Stomach (tissue), 4 donors: Measurements from ENCODE around the gene EI24.

Experiments
- POLR2AphosphoS5 ChIP-seq, 3 donors: sonication (generic); formaldehyde crosslinking; IDR thresholded peaks; one replicate each; pipeline ENCODE4 v1.6.1; 2016; ENCODE audit warnings: antibody characterized with exemption in 3 of 3
- TF ChIP-seq, protein P1 (sequence below), 7 experiments: fragments of 450-650 bp in 4 of 7; fragments of 200-600 bp in 3 of 7; sonication (generic) in 3 of 7; IDR thresholded peaks; one replicate each; pipeline ENCODE4 v1.5.1; 2016 to 2019; ENCODE audit warnings: antibody characterized with exemption in 7 of 7, control low read depth in 2 of 7, mild to moderate bottlenecking in 1 of 7

DNA sequence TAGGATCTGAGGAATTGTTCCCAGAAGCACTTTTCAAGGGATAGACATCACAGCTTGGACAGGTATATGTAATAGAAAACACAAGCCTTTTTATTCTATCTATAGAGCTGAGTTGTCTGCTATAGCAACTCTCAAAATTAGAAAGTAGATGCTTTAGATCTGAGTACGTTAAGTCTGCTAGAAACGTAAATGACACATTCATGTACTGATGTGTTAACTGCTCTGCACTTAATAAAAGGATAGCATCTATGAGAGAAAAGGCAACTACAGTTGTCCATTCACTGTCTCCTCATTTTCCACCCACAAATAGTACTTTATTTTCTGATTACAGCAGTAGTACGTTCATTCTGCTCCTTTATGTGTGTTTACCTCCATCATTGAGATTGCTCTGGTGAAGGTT lies 17.3 kb downstream of the EI24 start:
- TF ChIP-seq, protein P1, sequence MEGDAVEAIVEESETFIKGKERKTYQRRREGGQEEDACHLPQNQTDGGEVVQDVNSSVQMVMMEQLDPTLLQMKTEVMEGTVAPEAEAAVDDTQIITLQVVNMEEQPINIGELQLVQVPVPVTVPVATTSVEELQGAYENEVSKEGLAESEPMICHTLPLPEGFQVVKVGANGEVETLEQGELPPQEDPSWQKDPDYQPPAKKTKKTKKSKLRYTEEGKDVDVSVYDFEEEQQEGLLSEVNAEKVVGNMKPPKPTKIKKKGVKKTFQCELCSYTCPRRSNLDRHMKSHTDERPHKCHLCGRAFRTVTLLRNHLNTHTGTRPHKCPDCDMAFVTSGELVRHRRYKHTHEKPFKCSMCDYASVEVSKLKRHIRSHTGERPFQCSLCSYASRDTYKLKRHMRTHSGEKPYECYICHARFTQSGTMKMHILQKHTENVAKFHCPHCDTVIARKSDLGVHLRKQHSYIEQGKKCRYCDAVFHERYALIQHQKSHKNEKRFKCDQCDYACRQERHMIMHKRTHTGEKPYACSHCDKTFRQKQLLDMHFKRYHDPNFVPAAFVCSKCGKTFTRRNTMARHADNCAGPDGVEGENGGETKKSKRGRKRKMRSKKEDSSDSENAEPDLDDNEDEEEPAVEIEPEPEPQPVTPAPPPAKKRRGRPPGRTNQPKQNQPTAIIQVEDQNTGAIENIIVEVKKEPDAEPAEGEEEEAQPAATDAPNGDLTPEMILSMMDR (IDR thresholded peaks at IDR 0.05): no peak
- TF ChIP-seq POLR2AphosphoS5 (IDR thresholded peaks at IDR 0.05): no peak
